GM21528 (cell line): ENCODE data around the gene VGLL4.
"Not testable (repeated sequence)": the region's sequence is repeated elsewhere in the genome, so short reads cannot be mapped to it uniquely, and the experiment has no call there.

Experiments used
- ATAC-seq: cut with Tn5 transposase; IDR thresholded peaks from one replicate; pipeline ENCODE4 v1.9.1; 2021; ENCODE audit warnings: mild to moderate bottlenecking, moderate library complexity; ENCODE audit not compliant: unreplicated experiment, low FRiP score

Gene VGLL4

GRCh38 chr3:11589706-11590105 lies 54.0 kb downstream of the VGLL4 start:
- ATAC-seq, result no peak

- ATAC-seq, result no peak
These were observed 55.0 kb downstream of the VGLL4 start for GRCh38 chr3:11588755-11589154.

GRCh38 chr3:11588338-11588737 lies 55.4 kb downstream of the VGLL4 start:
- ATAC-seq, result no peak

GRCh38 chr3:11587766-11588165 lies 55.9 kb downstream of the VGLL4 start:
- no peak for ATAC-seq

GRCh38 chr3:11584570-11584969 lies 59.1 kb downstream of the VGLL4 start:
- no peak for ATAC-seq

- no peak for ATAC-seq
These were observed 60.1 kb downstream of the VGLL4 start for GRCh38 chr3:11583638-11584046.

GRCh38 chr3:11583235-11583634 lies 60.5 kb downstream of the VGLL4 start:
- no peak for ATAC-seq

- no peak for ATAC-seq
These were observed 61.3 kb downstream of the VGLL4 start for GRCh38 chr3:11582191-11582968.

GRCh38 chr3:11581237-11582190 lies 62.2 kb downstream of the VGLL4 start:
- ATAC-seq, result no peak

GRCh38 chr3:11580645-11581044 lies 63.1 kb downstream of the VGLL4 start:
- no peak for ATAC-seq

- ATAC-seq, result no peak
These were observed 65.5 kb downstream of the VGLL4 start for GRCh38 chr3:11578169-11578568.

GRCh38 chr3:11576453-11576852 lies 67.3 kb downstream of the VGLL4 start:
- no peak for ATAC-seq

- no peak for ATAC-seq
These were observed 68.0 kb downstream of the VGLL4 start for GRCh38 chr3:11575677-11576076.

GRCh38 chr3:11574981-11575669 lies 68.6 kb downstream of the VGLL4 start:
- no peak for ATAC-seq

- not testable (repeated sequence) for ATAC-seq
These were observed 71.1 kb downstream of the VGLL4 start for GRCh38 chr3:11572660-11573059.

GRCh38 chr3:11570789-11571495 lies 72.8 kb downstream of the VGLL4 start:
- no peak for ATAC-seq

GRCh38 chr3:11570251-11570650 lies 73.5 kb downstream of the VGLL4 start:
- ATAC-seq, result no peak

GRCh38 chr3:11569156-11569741 lies 74.5 kb downstream of the VGLL4 start:
- no peak for ATAC-seq

- no peak for ATAC-seq
These were observed 75.1 kb downstream of the VGLL4 start for GRCh38 chr3:11568503-11569155.
